Measurements from ENCODE around the gene DEGS2. TPM values are rescaled to one million over a fixed set of nuclear protein-coding genes. Genes with fewer than 3 reads are reported as not detected.
A peak's percentile ranks its signal among the peaks of the same experiment; 100 is the strongest.

The DEGS2 gene
- total and polyA plus RNA-seq, 2 experiments from 2014 or later: 1.3 to 2.7 TPM

DNA sequence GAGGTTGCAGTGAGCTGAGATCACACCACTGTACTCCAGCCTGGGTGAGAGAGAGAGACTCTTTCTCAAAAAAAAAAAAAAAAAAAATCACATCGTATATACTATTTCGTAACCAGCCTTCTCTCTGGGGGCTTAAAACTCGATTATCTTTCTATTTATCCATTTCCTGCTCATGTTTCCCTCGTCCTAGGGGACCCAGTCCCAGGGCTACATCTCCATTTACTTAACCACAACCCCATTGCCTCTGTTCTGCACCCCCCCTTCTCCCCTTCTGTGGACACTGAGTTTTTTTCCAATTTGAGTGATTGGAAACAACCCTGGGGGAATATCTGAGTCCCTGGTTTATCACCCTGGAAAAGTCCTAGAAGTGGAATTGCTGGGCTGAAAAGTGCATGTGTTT lies 43.3 kb upstream of the DEGS2 start:
- H3K27me3 ChIP-seq: no peaks in the 10 kb centered on the region
- DNase-seq (ENCODE audit: low read depth in 1 of 2, low spot score in 1 of 2): no peak
- TF ChIP-seq, protein P1, sequence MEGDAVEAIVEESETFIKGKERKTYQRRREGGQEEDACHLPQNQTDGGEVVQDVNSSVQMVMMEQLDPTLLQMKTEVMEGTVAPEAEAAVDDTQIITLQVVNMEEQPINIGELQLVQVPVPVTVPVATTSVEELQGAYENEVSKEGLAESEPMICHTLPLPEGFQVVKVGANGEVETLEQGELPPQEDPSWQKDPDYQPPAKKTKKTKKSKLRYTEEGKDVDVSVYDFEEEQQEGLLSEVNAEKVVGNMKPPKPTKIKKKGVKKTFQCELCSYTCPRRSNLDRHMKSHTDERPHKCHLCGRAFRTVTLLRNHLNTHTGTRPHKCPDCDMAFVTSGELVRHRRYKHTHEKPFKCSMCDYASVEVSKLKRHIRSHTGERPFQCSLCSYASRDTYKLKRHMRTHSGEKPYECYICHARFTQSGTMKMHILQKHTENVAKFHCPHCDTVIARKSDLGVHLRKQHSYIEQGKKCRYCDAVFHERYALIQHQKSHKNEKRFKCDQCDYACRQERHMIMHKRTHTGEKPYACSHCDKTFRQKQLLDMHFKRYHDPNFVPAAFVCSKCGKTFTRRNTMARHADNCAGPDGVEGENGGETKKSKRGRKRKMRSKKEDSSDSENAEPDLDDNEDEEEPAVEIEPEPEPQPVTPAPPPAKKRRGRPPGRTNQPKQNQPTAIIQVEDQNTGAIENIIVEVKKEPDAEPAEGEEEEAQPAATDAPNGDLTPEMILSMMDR (IDR thresholded peaks at IDR 0.05; ENCODE audit: low read depth, low read length): no peak
- H3K4me1 ChIP-seq (ENCODE audit: low read depth): peaks cover 4% of the 10 kb centered on the region
- no peaks in the 10 kb centered on the region for H3K9me3 ChIP-seq (ENCODE audit: low read depth)
- no peak overlapping the region for H3K4me3 ChIP-seq
- H3K36me3 ChIP-seq: no peaks in the 10 kb centered on the region
- H3K27ac ChIP-seq: no peak overlapping the region

DNA sequence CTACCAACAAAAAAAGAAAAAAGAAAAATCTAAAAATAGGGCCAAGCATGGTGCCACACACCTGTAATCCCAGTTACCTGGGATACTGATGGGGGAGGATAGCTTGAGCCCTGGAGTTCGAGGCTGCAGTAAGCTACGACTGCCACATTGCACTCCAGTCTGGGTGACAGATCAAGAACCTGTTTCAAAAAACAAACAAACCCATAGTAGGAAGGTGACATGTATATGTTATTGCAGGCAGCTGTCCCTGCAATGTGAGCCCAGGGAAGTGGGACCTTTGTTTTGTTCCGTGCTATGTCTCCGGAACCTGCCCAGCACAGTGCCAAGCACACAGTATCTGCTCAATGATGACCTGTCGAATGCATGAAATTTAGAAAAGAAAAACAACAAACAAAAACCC lies 42.3 kb upstream of the DEGS2 start:
- H3K4me3 ChIP-seq: no peak overlapping the region
- peaks cover 4% of the 10 kb centered on the region for H3K4me1 ChIP-seq (ENCODE audit: low read depth)
- H3K9me3 ChIP-seq (ENCODE audit: low read depth): no peaks in the 10 kb centered on the region
- TF ChIP-seq, protein P1 (IDR thresholded peaks at IDR 0.05; ENCODE audit: low read depth, low read length): no peak
- H3K36me3 ChIP-seq: no peaks in the 10 kb centered on the region
- H3K27ac ChIP-seq: no peak overlapping the region
- DNase-seq (ENCODE audit: low read depth in 1 of 2, low spot score in 1 of 2): no peak
- no peaks in the 10 kb centered on the region for H3K27me3 ChIP-seq

DNA sequence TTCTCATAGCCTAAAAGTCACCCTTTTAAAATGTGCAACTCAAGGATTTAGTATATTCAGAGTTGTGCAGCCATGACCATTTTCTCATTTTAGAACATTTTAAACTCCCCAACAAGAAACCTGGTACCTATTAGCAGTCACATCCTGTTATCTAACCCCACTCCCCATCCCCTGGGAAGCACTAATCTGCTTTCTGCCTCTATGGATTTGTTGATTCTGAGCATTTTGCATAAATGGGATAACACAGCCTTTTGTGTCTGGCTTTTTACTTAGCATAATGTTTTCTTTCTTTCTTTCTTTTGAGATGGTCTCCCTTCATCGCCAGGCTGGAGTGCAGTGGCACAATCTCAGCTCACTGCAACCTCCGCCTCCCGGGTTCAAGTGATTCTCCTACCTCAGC lies 40.9 kb upstream of the DEGS2 start:
- H3K4me3 ChIP-seq: no peak overlapping the region
- no peaks in the 10 kb centered on the region for H3K36me3 ChIP-seq
- no peak overlapping the region for H3K27ac ChIP-seq
- no peaks in the 10 kb centered on the region for H3K27me3 ChIP-seq
- TF ChIP-seq, protein P1 (IDR thresholded peaks at IDR 0.05; ENCODE audit: low read depth, low read length): no peak
- no peaks in the 10 kb centered on the region for H3K9me3 ChIP-seq (ENCODE audit: low read depth)
- no peak for DNase-seq (ENCODE audit: low read depth in 1 of 2, low spot score in 1 of 2)
- peaks cover 4% of the 10 kb centered on the region for H3K4me1 ChIP-seq (ENCODE audit: low read depth)

DNA sequence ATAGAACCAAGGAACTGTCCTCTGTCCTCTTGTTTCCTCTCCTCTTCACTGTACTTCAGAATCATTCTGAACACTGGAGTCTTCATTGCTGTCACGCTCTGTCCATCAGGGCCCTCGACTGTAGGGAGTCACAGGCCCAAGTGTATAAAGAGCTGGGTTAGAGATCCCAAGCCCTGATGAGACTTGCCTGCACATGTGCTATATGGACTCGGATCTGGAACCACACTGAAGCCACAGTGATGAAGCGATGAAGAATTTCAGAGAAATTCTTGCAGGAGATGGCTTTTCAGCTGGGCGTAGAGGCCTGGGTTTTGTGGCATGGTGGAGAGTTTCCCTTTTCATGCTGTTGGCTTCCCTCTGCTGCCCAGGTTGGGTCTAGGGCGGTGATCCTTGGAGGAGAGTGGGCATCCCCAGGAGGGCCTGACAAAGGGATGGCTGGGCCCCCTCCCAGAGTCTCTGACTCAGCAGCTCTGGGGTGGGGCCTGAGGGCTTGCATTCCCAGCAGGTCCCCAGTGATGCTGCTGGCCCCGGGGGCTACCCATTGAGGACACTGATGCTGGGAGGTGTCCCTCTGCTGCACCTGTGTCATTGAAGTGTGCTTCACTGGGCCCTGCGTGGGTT lies 39.9 kb upstream of the DEGS2 start:
- no peak overlapping the region for H3K4me3 ChIP-seq
- DNase-seq (ENCODE audit: low read depth in 1 of 2, low spot score in 1 of 2): no peak
- no peak overlapping the region for H3K27ac ChIP-seq
- peaks cover 2% of the 10 kb centered on the region for H3K4me1 ChIP-seq (ENCODE audit: low read depth)
- no peaks in the 10 kb centered on the region for H3K9me3 ChIP-seq (ENCODE audit: low read depth)
- no peaks in the 10 kb centered on the region for H3K27me3 ChIP-seq
- H3K36me3 ChIP-seq: no peaks in the 10 kb centered on the region
- TF ChIP-seq, protein P1 (IDR thresholded peaks at IDR 0.05; ENCODE audit: low read depth, low read length): no peak

DNA sequence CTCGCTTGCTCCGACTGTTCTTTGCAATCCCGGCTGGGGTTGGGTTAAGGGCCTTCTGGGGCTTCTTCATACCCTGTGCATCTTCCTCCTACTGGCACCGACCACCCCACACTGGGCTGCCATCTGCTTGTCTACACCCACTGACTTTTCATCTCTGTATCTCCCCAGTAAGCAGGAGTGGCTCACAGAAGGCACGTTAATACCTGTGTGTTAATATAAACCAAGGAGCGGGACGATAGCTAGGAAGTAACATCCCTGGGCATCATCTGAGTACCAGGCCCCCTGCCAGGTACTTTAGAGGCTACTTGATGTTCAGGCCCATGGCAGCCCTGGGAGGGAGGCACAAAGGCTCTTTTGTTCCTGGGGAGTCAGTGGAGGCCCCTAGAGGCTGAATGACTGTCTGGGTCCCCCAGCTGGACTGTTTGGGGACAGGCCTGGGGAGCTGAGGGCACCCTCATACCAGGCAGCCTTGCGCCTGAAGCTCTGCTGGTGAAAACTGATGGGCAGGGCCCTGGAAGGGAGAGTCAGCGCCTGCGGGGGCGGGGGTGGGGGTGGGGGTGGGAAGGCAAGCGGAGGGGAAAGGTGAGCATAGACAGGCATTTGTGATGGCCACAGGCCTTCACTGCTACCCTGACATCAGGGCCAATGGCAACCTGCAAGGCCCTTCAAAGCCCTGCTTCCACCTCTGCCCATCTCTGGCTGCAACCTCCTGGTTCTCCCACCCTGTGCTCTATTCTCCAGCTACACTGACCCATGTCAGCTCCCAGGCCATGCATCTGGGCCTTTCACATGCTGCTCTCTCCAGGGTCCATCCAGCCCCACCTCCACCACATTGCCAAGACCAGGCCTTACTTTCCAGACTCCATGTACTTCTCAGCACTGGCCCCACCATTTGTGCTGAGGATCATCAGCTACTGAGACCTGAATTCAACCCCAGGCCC lies 34.2 kb upstream of the DEGS2 start:
- H3K4me1 ChIP-seq (ENCODE audit: low read depth): peaks cover 4% of the 10 kb centered on the region
- no peaks in the 10 kb centered on the region for H3K9me3 ChIP-seq (ENCODE audit: low read depth)
- DNase-seq (ENCODE audit: low read depth in 1 of 2, low spot score in 1 of 2): no peak
- no peaks in the 10 kb centered on the region for H3K27me3 ChIP-seq
- H3K27ac ChIP-seq: peak overlapping the region; percentile 25
- peak overlapping the region; percentile 13 for H3K4me3 ChIP-seq
- TF ChIP-seq, protein P1 (IDR thresholded peaks at IDR 0.05; ENCODE audit: low read depth, low read length): no peak
- no peaks in the 10 kb centered on the region for H3K36me3 ChIP-seq

All from cardiac muscle cell (in vitro differentiated cells and primary cell).